GM21528 (cell line): Measurements from ENCODE around the gene LSAMP.
A peak's percentile ranks its signal among the peaks of the same experiment; 100 is the strongest.
"Not testable (repeated sequence)": the region's sequence is repeated elsewhere in the genome, so short reads cannot be mapped to it uniquely, and the experiment has no call there.

Experiments
- ATAC-seq: cut with Tn5 transposase; IDR thresholded peaks from one replicate; pipeline ENCODE4 v1.9.1; 2021; ENCODE audit warnings: mild to moderate bottlenecking, moderate library complexity; ENCODE audit not compliant: unreplicated experiment, low FRiP score

The LSAMP gene

DNA sequence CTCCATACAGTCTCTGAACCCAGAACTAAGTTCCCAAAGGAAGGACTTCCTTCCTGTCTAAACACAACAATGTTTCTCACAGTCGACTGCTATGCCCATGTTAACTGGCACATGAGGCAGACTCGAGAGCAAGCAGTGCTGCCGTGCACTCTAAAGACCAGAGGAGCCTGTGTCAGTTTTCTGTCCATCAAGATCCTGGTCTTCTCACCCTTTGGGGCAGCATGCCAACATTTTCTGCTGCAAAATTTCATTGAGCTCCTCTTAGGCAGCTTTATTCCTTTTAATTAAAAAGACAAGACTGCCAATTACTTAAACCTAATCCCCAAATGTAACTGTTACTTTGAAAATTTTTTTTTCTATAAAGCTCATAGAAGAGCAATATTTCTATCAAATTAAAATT lies 616.9 kb downstream of the LSAMP start:
- no peak for ATAC-seq

DNA sequence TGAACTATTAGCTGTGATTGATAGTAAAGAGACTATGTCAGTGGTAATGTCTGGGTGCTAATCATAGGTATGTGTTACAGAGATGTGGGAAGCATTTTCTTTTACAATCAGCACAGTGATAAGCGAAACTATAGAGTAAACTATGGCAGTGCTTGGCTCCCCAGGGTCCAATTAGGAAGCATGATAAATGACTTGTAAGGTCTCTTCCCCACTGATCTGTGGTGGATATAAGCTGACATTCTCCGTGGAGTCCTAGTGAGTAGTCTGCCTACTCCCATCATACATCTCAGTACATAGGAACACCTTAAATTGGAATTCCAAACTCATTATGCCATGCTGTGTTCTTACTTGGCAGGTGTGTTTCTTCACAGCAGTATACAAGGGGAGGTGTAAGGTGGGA lies 617.8 kb downstream of the LSAMP start:
- no peak for ATAC-seq

DNA sequence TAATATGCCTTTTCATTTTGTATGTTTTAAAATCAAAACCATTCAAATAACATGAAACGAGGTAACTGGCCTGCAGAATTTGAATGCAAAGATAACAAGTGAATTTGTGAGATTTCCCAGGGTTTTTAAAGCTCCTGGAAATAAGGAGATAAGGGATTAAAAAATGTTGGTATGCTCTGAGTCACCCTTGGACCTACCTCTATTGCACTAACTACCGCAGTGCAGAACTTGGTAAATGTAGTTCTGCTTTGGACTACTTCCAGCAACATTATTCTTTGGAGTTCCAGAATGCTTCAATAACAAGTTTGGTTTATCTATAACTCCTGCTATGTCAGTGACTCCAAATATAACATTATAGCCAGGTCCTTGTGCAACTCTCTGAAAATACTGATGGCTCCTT lies 620.2 kb downstream of the LSAMP start:
- ATAC-seq = no peak

DNA sequence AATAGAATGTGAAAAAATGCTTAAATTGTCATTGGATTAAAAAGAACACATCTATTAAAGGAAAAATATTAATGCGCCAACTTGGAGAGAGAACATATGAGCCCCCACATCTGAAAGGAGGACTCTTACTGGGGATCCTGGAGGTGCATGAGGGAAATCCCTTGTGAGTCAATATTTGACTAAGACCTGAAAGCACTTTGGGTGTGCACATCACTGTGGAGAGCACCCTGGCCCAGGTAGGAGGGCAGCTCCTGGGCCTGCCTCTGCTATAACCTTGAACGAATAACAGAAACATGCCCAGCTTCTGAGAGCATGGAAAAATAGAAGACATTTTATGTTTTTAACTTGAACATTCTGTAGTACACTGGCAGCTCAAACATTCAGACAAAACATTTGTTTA lies 622.2 kb downstream of the LSAMP start:
- no peak for ATAC-seq

DNA sequence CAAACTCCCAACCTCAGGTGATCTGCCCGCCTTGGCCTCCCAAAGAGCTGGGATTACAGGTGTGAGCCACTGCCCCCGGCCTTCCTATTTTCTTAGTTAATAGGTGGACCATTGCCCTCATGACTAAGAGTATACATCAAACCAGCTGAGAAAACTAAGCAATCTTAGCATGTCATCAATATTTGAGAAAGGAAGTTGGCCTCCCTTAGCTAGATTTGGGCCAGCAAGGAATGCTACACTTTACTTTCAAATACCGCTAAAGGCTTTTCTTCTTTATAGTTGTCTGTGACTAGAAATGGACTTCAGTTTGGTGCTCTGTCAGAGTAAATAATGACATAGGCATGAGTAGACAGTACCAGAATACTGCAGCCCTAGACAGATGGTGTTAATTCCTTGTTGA lies 622.7 kb downstream of the LSAMP start:
- no peak for ATAC-seq

DNA sequence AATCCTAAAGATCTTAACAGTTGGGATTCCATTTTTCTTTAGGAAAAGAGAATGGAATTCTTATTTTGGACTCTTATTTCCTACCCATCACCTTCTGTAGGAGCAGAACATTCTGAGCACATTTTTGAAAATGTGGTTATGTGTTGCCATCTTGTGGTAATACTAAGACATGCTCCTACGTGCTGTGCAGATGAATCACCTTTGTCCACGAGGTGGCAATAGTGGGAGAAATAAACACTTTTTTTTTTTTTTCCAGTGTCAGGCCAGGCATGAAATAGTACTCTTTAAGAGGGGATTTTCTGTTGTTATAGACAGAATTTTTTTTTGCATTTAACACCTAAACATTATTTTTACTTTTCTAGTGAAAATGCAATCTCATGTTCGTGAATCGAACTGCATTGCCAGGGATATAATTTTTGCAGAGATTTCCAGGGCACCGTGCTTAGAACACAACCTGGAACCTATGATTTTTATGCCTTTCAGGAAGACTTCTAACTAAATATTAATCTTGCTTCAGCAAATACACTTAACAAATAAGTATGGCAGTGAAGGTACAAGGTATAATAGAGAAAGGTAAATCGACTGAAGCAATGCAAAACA lies 625.4 kb downstream of the LSAMP start:
- peak; percentile 96 for ATAC-seq

DNA sequence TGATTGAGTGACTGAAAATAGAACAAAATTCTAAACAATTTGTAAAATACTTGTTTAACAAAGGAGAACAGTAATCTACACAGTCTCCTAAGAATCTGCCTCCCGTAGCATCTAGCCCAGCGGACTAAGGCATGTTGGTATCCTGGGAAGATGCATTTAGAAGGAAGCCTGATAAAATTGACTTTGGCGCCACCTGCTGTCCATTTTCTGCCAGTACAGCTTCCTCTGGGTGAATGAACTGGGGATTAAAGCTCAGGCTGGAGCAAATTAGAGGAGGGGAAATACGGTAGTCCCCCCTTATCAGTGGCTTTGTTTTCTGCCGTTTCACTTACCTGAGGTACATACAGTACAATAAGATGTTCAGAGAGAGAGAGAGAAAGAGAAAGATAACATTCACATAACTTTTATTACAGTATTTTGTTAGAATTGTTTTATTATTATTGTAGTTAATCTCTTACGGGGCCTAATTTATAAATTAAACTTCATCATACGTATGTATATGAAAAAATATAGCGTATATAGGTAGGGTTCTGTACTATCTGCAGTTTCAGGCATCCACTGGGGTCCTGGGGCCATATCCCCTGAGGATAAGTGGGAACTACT lies 630.4 kb downstream of the LSAMP start:
- ATAC-seq = peak; percentile 55

DNA sequence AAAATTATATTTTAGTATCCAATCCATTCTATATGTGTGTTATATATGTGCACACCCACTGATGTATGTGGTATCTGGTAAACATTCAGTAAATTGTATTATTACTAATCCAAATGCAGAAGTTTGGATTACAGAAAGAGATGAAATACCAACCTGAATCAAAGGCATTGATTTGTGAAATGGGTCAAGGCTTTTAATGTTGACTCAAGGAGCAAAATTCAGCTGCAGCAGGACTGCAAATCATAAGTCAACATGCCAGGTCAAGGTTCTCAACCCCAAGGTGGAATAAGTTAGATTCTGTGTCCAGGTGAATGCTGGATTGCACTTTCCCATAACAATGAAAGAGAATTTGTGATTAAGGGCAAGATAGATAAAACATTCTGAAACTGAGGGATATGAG lies 631.3 kb downstream of the LSAMP start:
- ATAC-seq = no peak

DNA sequence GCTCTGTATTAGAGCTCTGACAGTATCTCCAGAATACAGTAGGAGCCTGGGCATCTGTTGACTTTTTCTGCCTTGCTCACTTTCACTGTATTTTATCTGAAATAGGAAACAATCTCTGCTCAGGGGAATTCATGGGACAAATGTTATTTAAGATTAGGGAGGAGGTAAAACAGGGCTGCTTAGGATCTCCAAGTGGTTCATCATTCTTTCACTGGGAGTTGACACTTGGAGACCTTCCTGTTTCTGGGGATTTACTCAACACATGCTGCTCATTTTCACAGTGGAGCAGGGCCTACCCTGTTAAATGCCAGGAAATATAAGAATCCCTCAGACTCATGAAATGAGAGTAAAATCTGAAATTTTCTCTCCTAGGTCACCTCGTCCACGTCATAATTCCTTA lies 636.5 kb downstream of the LSAMP start:
- ATAC-seq = no peak

DNA sequence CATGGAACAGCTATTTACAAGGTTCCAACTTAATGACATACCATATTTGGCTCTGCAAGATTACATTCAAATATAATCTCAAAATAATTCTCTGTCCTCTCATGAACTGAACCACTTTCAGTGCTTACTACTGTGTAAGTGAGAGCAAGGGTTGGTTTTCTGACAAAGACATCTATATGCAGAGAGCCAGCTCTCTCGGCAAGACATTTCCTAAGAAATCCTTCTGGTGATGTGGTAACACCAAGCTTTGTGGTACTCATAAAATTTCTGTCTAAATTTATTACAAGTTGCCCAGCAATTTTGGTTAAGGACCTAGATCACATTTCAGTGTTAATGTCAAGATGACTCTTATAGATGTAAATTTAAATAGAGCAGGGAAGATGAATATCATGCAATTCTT lies 637.0 kb downstream of the LSAMP start:
- no peak for ATAC-seq

DNA sequence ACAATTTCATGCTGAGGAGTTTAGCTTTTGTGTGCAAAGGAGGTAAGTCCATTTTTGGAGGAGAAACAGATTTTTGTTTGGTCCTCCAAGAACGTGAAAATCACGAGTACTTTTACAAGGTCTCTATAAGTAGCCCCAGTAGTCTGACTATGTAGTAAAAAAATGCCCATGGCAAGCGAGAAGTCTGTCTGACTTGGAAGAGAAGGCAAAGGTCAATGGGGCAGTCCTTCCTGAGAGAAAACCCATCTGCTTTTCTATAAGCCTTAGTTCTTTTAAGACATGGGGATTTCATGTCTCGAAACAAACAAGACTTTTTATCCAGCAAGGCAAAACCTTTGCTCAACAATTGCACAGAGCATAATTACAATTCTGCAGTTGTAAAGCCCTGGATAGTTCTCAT lies 638.8 kb downstream of the LSAMP start:
- no peak for ATAC-seq

DNA sequence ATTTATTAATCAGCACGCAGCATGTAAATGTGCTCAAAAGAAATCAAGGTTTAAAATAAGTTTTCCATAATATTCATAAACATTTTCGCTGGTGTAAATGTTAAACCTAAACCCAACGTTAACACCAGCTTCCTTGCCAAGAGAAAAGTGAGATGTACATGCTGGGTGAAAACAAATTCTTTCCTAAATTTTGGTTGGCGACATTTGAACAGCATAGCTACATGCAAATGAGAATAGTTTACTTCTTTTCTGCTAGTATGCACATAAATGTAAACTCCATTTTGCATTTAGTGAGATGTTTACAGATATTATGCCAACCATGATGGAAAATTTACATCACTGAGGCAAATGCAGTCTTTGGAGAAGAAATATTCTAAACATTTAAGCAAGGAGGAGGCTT lies 639.8 kb downstream of the LSAMP start:
- no peak for ATAC-seq

DNA sequence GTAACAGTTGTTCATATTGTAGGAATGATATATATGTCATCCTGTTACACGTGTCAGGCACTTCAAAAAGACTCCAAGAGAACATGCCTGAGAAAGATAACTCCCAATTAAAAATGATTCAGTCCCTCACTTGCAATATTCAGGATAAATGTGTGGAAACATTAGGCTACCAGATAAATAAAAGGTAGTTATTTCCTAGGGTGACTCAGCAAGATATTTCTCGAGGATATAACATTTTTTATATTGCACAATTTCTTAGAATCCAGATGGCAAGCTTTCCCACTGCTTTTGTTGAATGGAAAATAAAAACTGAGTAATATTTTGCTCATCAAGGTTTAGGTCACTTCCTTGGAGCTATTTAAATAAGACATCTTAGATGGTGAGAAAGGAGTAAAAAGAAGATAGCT lies 640.6 kb downstream of the LSAMP start:
- no peak for ATAC-seq

DNA sequence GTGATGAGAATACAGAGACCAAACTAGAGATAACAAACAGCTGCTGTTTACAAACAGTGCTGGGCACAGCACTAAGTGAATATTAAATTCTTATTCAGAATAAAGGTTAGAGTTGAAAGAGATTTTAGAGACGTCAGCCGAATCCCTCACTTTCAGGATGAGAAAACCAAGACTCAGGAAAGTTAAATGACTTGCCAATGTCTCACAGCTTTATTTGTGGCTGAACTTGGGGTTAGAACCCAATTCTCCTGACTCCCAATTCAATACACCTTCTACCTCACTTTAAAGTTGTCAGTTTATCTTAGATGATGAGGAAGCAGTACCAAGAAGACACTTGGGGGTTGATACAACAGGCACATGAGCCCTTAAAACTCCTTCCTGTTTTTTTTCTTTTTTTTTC lies 641.1 kb downstream of the LSAMP start:
- ATAC-seq = no peak

DNA sequence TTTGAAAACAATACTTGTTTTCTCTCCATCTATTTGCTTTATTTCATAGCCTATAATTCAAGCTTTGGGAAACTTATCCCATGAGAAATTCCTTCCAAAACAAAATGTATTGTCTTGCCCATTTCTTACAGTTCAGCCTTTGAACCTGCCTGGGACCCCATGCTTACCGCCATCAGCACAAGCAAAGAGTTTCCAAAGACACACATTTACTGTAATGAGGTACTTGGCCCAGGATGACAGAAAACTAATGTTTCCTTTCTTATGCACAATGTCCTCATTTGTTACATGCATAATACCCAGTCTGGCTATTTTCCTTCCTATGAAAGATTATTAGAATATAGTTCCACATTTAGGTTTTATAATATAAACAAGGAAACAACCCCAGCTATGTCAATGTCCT lies 641.6 kb downstream of the LSAMP start:
- no peak for ATAC-seq

DNA sequence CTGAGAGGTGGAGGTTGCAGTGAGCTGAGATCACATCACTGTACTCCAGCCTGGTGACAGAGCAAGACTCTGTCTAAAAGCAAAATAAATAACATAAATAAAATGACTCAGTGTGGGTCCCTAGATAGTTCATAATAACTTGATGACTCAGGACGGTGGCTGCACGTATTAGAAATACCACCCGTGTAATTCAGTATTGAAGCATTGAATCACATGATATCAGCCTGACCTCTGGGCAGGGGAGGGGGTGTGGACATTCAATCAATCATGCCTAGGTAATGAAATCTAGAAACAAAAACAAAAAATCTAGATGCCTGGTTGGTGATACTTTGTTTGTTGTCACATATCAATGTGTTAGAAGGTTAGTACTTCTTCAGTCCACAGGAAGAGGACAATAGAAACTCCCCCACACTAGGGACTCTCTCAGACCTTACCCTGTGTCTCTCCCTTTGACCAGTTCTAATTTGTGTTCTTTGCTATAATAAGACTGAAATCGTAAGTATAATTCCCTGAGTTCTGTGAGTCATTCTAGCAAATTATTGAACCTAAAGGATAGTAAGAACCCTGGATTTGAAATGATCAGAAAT lies 644.7 kb downstream of the LSAMP start:
- ATAC-seq = no peak

DNA sequence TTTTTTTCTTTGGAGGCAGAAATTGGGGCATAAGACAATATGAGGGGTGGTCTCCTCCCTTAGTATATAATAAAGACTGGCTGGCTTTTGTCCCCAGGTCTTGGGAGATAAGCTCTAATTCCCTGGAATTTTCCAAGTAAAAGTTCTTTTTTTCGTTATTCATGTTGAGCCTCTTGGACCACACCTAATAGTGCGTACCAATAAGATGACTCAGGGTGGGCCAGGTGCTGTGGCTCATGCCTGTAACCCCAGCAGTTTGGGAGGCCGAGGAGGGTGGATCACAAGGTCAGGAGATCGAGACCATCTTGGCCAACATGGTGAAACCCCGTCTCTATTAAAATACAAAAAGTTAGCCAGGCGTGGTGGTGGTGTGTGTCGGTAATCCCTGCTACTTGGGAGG lies 645.2 kb downstream of the LSAMP start:
- ATAC-seq = not testable (repeated sequence)

DNA sequence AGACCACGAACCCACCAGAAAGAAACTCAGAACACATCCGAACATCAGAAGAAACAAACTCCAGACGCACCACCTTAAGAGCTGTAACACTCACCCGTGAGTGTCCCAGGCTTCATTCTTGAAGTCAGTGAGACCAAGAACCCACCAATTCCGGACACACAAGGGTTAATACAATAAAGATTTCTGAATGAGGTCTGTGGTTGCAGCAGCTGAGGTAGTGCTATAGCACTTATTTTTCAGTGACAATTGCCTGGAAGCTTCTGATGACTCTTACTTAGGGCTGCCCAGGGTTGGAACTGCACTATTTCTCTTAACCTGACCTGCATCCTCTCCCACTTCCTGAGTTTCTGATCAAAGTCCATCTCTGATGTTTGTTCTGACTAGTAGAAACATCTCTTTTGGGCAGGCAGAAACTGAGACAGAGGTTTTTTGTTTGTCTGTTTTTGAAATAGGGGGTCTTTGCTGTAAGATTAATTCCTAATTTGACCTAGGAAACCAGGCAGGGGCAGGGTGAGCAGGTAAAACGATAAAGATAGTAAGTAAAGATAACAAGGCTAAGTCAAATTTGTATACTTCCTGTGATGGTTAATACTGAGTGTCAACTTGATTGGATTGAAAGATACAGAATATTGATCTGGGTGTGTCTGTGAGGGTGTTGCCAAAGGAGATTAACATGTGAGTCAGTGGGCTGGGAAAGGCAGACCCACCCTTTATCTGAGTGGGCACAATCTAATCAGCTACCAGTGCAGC lies 652.9 kb downstream of the LSAMP start:
- no peak for ATAC-seq

DNA sequence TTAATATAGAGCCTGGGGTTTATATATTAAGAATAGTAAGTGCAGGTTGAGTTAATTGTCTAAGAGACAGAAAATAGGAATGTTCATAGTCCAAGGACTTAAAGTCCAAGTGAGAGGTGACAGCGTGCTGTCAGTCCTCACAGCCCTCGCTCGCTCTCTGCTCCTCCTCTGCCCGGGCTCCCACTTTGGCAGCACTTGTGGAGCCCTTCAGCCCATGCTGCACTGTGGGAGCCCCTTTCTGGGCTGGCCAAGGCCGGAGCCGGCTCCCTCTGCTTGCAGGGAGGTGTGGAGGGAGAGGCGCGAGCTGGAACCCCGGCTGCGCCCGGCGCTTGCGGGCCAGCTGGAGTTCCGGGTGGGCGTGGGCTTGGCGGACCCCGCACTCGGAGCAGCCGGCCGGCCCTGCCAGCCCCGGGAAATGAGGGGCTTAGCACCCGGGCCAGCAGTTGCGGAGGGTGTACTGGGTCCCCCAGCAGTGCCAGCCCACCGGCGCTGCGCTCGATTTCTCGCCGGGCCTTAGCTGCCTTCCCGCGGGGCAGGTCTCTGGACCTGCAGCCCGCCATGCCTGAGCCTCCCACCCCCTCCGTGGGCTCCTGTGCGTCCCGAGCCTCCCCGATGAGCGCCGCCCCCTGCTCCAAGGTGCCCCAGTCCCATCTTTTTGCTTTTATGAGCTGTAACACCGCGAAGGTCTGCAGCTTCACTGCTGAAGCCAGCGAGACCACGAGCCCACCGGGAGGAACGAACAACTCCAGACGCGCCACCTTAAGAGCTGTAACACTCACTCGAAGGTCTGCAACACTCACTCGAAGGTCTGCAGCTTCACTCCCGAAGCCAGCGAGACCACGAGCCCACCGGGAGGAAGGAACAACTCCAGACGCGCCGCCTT lies 653.8 kb downstream of the LSAMP start:
- ATAC-seq = not testable (repeated sequence)

DNA sequence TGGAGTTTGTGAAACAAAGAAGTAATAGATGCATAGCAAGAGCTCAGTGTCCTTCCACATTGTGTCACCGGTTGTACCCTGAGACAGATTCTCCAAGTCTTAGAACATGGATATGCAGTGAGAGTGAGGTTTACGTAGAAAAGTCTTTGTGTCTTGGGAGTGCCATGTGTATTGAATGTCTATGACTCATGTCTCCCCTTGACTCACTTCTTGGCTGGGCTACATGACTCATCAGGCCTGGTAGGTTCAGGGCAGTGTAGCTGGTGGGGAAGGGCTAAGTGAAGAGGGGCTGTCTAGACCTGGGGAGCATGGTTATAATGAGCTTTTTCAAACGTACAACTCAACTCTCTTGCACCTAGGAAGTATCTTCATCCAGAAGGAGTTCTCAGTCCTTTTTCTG lies 654.5 kb downstream of the LSAMP start:
- ATAC-seq = no peak

DNA sequence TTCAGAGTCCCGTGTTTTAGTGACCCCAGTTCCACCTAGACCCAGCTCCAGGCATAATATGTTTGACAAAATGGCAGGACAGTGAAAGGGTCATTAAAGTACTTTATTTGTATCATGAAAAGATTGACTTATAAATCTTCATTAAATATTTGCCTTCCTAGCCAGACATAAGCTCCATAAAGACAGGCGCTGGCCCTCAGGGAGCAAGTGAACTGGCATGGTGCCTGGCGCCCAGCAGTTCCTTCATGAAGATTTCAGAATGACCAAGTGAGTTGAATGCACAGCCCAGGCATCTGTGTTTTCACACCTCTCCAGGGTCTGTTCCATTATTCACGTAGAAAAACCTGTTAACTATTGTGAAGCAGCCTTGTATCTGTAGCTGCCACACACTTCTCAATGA lies 655.8 kb downstream of the LSAMP start:
- no peak for ATAC-seq
